Right ventricle myocardium superior (tissue), 1 donor: ENCODE results near the gene DMRT3. TPM values are rescaled to one million over a fixed set of nuclear protein-coding genes. Genes with fewer than 3 reads are reported as not detected.
A peak's percentile ranks its signal among the peaks of the same experiment; 100 is the strongest.

Experiments
- ATAC-seq: fragments of 200-7000 bp; cut with Tn5 transposase; one replicate; pipeline ENCODE4 v1.9.1; 2020; ENCODE audit warnings: mild to moderate bottlenecking; ENCODE audit not compliant: poor library complexity
- DNase-seq: peaks from one replicate; pipeline ENCODE4 v3.0.0-alpha.2; 2020
- intact Hi-C: fragments of 100-400 bp; cut with DNase I; formaldehyde crosslinking; loops from one replicate; pipeline ENCODE4 v1.11.2; 2022
- total RNA-seq: library from RNA; stranded (reverse); fragmentation: NEBNext Ultra II Directional; extraction: Animal tissue kit (Norgen Biotek cat#: 25700); gene quantifications from one replicate; pipeline ENCODE4 v1.2.1, GENCODE V29; 2021
- donor health status: DM: no; HTN: yes; CAD: no; lungs with severe emphysema.

DMRT3 gene
- total RNA-seq, 1 donor from 2014 or later: not detected

DNA sequence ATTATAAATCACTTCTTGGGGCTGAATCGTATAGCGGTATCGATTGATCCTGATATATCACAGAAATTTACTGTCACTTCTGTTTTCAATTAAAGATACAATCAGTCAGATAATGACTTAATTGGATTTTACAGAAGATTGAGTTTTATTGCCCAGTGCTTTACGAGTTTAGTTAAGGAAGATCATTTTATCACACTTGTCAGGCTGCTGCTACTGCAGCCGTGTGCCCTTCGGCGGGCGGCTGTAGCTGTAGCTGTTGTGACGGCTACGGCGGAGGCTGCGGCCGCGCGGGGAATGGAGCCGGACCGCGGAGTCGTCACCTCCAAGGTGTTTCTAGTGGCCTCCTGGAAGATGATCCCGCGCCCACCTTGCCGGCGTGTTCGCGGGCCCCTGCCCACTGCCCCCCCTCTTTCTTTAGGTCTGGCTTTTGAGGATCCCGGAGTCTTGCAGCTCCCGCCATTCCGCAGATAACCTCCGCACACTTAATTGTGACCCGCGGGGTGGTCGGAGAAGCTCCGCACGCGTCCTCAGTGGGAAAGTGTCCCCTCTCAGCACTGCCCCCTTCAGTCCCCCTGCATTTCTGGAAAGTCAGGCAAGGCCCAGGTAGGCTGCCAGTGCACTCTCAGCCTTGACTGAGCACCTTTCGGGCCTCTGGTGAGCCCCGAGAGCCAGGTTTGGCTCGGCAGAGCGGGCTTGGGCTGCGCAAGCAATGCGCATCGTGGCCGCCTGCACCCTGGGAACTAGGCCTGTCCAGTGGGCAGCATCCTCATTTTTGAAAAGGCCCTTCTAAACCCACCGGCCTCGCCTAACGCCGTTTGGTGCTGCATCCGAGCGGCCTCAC is 6.9 kb upstream of the DMRT3 start:
- ATAC-seq: no peak
- no peak for DNase-seq
- intact Hi-C loops: no loop called here

DNA sequence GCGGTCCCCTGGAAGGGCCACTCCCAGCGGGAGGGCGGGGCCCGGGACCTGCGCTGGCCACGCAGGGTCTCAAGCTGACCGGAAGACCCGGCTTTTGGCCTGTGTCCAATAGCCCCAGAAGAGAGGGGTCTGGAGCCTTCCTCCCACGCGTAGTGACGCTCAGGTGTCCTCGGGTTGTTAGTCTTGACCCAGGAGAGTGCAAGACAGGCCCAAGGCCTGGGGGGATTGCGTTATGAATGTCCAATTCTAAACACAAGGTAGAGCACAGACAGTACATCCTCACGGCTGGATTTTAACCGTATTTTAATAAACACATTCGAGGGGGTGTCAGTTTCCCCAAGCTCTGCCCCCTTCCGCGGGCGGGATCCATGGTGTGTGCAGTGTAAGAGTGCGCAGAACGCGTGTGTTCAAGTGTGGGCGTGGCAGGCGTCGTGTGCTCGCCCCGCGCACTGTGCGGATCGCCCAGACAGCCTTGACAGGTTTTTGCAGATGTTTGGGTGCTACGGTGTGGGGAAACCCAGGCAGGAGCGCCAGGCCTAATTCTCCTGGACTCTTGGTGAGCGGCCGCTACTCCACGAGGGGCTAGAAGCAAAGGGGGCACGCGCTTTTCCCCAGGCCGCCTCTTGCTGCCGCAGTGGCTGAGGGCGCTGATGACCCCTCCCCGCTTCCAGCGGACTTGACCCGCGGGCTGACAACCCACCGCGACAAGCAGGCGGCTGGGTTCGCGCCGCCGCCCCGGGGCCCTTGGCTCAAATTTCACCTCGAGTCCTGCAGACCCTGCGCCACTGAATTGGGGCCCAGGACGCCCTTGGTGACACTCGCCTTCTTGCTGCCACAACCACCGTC is 6.1 kb upstream of the DMRT3 start:
- intact Hi-C loops: no loop called here
- DNase-seq (no peak), ATAC-seq (no peak)

DNA sequence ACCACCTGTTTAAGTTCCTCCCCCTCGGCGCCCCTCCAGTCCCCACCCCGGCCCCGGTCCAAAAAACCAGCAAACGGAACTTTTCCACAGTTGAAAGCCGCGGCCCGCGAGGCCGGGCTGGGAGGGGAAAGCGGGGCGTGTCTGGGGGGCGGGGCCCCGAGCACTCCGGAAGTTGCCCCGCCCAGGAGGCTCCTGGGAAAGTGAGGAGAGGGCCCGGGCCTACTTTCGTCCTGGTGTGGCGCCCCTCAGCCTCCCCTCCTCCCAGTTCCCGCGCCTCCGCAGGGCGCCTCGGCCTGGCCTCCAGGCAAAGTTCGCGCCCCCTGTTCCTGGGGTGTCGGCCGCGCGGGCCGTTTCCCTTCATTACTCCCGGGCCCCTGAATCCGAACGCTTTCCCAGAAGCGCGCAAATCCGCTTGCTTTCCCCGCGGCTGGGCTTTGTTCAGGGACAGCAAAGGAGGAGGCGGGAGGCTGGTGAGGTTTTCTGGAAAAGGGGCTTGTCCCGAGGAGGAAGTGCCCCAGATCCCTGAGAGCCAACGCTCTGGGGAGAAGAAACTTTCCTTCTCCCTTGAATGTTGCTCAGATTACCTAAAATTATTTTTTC is 4.5 kb upstream of the DMRT3 start:
- intact Hi-C loops: no loop called here
- DNase-seq (no peak), ATAC-seq (peak; percentile 34)

DNA sequence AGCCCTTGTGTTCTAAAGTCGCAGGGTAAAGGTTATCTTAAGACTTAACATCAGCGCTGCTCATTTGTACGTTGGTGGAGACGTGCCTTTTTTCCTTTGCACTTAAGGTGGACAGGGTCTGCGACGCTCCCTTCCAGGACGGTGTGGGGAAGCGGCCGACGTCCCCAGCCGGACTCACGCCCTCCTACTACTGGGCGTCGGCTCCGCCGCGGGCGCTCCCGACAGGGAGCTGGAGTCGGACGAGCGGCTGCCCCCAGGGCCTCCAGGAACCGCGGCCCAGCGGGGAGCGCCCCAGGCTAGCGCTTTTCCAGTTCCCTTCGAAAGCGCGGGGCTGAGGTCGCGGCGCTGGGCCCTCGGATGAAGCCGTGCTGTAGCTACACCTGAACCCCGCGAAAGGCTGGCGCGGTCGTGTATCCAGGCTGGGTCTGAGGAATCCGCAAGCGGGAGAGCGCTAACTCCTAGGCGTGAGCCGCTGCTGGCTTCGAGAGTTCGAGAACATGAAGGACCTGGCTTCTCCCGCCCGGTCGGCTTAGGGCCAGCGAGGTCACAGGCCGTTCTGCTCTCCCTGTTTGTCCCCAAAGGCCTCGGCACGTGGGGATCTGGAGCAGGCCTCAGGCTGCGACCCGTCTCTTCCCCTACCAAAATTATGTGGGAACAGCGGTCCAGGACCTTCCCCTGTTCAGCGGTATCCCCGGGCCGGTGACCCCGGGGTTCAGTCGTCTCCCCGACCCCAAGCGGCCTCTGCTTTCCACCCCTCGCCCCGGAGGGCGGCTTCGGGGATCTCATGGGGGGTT is 3.8 kb upstream of the DMRT3 start:
- DNase-seq: no peak
- intact Hi-C loops: no loop called here
- no peak for ATAC-seq

DNA sequence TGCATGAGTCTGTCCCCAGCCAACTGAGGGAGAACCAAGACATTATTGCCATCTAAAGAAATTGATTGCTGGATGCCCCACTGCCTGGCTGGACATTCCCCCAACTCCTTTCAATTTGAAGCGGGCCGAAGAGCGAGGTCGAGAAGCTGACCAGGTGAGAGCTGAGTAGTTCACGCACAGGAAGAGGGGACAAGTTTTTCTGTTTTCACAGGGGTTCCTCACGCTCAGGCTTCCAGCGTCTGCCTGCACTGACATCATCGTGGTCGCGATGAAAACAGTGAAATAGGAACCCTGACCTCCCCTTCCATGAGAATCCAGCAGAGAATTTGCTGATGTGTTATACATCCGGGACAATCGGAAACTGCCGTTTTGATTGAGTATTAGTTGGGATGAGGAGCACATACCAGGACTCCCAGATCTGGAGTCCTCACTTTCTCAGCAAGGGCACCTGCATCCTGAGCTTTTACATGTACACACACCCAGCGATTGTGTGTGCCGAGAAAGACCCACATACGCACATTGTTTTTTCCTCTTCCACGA is 3.1 kb upstream of the DMRT3 start:
- ATAC-seq: no peak
- no peak for DNase-seq
- intact Hi-C loops: no loop called here

GRCh38 chr9:974031-974995 is 2.1 kb upstream of the DMRT3 start:
- DNase-seq (no peak), ATAC-seq (no peak)
- intact Hi-C loops: no loop called here

GRCh38 chr9:974996-975739 is 1.3 kb upstream of the DMRT3 start:
- intact Hi-C loops: no loop called here
- ATAC-seq: no peak
- no peak for DNase-seq

- DNase-seq (no peak), ATAC-seq (no peak)
- intact Hi-C loops: no loop called here
Measured at GRCh38 chr9:975740-976257, 656 bp upstream of the DMRT3 start.

DNA sequence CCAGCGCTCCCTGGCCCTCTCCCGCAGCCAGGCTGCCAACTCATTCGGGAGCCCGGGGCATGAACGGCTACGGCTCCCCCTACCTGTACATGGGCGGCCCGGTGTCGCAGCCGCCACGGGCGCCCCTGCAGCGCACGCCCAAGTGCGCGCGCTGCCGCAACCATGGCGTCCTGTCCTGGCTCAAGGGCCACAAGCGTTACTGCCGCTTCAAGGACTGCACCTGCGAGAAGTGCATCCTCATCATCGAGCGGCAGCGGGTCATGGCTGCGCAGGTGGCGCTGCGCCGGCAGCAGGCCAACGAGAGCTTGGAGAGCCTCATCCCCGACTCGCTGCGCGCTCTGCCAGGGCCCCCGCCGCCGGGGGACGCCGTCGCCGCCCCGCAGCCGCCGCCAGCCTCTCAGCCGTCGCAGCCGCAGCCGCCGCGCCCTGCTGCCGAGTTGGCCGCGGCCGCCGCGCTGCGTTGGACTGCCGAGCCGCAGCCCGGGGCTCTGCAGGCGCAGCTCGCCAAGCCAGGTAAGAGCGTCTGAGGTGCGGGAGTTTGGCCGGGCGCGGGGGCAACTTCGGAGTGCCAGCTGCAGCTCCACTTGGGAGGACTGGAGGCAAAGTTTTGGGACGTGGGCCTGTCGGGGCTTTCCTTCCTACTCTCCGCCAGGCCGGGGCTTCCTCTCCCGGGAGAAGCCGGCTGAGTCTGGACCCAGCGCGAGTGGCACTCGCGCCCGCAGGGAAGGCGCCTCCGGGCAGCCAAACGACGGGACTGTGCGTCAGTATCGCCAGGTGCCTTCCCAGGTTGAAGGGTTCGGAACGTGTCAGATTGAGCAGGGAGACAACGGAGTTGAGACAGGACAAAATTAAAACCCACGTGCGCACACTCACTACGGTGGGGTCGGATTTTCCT is 735 bp downstream of the DMRT3 start:
- DNase-seq (no peak), ATAC-seq (no peak)
- intact Hi-C loops: no loop called here

DNA sequence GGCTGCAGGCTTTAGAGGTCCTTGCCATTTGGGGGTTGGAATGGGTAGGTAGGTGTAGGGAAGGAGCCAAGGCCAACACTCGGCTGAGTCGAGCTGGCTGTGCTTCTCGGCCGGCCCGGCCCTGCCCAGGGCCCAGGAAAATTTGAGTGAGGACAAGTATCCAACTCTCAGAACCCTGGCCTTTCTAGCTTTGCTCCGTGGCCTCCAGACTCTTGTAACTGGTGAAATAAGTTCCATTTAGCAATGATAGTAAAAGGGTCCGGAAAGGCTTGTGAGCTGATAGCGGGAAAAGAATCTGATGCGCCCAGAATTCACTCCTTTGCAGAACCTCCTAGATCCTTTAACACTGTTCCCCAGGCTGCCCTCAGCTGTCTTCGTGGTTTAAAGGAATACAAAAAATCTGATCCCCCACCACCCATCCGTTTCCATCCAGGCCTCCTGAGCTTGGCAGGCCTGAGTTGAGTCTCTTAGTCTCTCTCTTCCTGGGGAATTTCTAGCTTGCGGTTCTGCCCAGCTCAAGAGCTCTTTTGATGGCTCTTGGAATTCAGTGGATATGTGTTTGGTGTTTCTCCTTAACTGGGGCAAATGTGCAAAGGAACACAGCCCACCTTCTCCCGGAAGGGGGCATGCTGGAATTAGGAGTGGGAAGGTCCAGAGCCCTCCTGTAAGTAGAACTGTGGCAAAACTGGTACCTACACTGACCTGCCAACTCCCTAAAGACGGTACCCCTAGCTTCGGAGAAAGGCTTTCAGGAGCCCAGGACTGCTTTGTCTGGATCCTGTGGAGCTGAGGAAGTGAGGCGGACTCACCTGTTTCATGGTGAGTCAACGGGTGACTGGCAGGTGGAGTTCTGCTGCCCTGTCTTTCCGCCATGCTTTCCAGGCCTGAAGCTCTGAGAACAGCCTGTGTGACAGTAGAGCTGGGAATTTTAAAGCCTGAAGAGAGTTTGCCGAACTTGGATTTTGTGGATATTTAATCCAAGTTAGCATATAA is 1.7 kb downstream of the DMRT3 start:
- ATAC-seq (no peak), DNase-seq (no peak)
- intact Hi-C loops: no loop called here

DNA sequence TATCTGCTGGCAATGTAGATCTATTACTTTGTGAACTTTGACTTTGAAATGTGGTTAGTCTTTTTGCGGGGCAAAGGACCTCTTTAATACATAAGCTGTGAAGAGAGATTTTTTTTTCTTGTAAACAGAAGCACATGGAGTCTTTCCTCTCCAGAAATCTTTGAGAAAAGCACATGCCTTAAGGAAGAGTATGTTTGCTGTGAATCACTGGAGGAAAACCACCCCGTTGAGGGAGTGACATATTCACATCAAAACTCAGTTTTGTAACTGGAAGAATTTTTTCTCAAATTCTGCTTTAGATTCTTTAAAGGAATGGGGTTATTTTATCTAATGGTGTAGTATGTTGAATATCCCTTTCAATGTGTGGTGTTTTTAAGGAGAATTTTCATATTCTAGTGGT is 3.5 kb downstream of the DMRT3 start:
- intact Hi-C loops: no loop called here
- DNase-seq (no peak), ATAC-seq (no peak)

DNA sequence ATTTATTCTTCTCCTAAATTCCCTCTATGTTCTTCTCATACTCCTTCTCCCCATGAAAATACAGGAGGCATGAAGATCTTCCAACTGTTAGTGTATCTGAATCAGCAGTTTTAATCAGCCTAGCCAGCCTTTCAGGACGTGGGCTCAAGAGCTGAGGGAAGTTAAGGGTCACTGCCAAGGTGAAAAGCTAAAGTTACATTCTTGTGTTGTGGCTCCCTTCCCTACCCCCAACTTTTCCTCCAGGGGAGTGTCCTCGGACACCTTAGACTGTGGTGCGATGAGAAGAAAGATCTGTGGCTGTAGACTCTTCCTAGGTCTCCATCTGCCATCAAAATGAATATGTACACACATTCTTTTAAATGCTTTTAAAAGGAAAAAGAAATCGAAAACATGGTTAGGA is 4.2 kb downstream of the DMRT3 start:
- ATAC-seq (no peak), DNase-seq (no peak)
- intact Hi-C loops: no loop called here

GRCh38 chr9:981491-981898 is 5.0 kb downstream of the DMRT3 start:
- intact Hi-C loops: no loop called here
- ATAC-seq (no peak), DNase-seq (no peak)

- DNase-seq (no peak), ATAC-seq (no peak)
- intact Hi-C loops: no loop called here
Measured at GRCh38 chr9:982394-983230, 6.2 kb downstream of the DMRT3 start.
